Esophagus squamous epithelium (tissue), 5 donors: ENCODE measurements around the gene PAFAH2. TPM values are rescaled to one million over a fixed set of nuclear protein-coding genes. Genes with fewer than 3 reads are reported as not detected.

Experiments used
- DNase-seq: peaks from one replicate; lab custom pipeline; 2025; lab: John Stamatoyannopoulos, UW
- H3K27ac ChIP-seq, 4 donors: fragments of 200-600 bp; sonication (generic); one replicate each; pipeline ENCODE4 v1.5.1; 2016 to 2019; ENCODE audit warnings: mild to moderate bottlenecking in 1 of 4
- H3K27me3 ChIP-seq, 4 donors: fragments of 200-600 bp; sonication (generic); 1 replicate in 3 of 4; 2 replicates in 1 of 4; pipeline versions ENCODE4 v1.5.1 to v1.6.0; 2017 to 2021; ENCODE audit warnings: antibody characterized with exemption in 1 of 4
- H3K36me3 ChIP-seq, 3 donors: fragments of 200-600 bp; sonication (generic); one replicate each; pipeline ENCODE4 v1.5.1; 2016 to 2019
- H3K4me1 ChIP-seq, 3 donors: fragments of 200-600 bp; sonication (generic); one replicate each; pipeline ENCODE4 v1.5.1; 2017 to 2019
- H3K4me3 ChIP-seq, 4 donors: fragments of 200-600 bp; sonication (generic); 1 replicate in 3 of 4; 2 replicates in 1 of 4; pipeline ENCODE4 v1.5.1; 2016 to 2019; ENCODE audit warnings: mild to moderate bottlenecking in 2 of 4, moderate library complexity in 1 of 4
- H3K9me3 ChIP-seq, 3 donors: fragments of 200-600 bp; sonication (generic); one replicate each; pipeline ENCODE4 v1.5.1; 2016 to 2019
- POLR2A ChIP-seq, 4 donors: fragments of 450-650 bp; IDR thresholded peaks; one replicate each; pipeline ENCODE4 v1.6.1; 2017; ENCODE audit warnings: antibody characterized with exemption in 4 of 4, mild to moderate bottlenecking in 4 of 4, moderate library complexity in 3 of 4
- WGBS, 2 donors: methylation state at CpG; one replicate each; pipeline ENCODE4 v1.1.5; 2018; 5-methylcytosine and 5-hydroxymethylcytosine counted together
- intact Hi-C: fragments of 100-400 bp; cut with DNase I; formaldehyde crosslinking; loops from one replicate; pipeline ENCODE4 v1.15.0; 2022
- total RNA-seq, 4 donors: library from RNA; depleted of rRNA; stranded (reverse); fragments of >200 nt; gene quantifications; one replicate each; pipeline ENCODE4 v1.1.0, GENCODE V29; 2016
- TF ChIP-seq, protein P1 (sequence below), 6 experiments: fragments of 450-650 bp in 4 of 6; fragments of 200-600 bp in 2 of 6; sonication (generic) in 2 of 6; IDR thresholded peaks; one replicate each; pipeline ENCODE4 v1.5.1; 2016 to 2019; ENCODE audit warnings: antibody characterized with exemption in 6 of 6, mild to moderate bottlenecking in 4 of 6, moderate library complexity in 4 of 6
- donor health status: DM: yes; HTN: yes; CAD: no.

The PAFAH2 gene
- total RNA-seq, 4 donors from 2014 or later: 8.3 to 17.2 (median 11.7) TPM

DNA sequence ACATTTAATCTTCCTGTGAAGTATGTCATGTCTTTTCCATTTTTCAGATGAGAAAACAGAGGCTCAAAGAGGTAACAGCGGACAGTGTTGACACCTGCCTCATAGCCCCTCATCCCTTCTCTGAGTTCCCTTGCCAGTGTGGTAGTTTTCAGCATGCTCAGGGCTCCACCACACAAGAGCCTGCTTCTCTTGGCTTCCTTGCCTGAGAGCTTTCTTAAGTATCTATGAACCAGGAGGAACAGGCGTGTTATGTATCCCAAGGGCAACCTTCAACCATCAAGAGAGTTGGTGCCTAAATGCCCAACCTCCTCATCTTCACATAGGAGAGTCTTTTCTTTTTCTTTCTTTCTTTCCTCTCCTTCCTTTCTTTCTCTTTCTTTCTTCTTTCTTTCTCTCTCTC is 5.9 kb upstream of the PAFAH2 start:
- no peak for DNase-seq
- intact Hi-C loops: no loop called here
- no peaks in the 10 kb centered on the region for H3K36me3 ChIP-seq
- no peaks in the 10 kb centered on the region for H3K9me3 ChIP-seq
- H3K27me3 ChIP-seq: no peaks in the 10 kb centered on the region
- no peak overlapping the region for H3K4me3 ChIP-seq
- H3K27ac ChIP-seq: no peak overlapping the region
- 75 to 80% methylated on average over 2 of the region's 2 CpGs for WGBS, 2 donors
- TF ChIP-seq, protein P1, sequence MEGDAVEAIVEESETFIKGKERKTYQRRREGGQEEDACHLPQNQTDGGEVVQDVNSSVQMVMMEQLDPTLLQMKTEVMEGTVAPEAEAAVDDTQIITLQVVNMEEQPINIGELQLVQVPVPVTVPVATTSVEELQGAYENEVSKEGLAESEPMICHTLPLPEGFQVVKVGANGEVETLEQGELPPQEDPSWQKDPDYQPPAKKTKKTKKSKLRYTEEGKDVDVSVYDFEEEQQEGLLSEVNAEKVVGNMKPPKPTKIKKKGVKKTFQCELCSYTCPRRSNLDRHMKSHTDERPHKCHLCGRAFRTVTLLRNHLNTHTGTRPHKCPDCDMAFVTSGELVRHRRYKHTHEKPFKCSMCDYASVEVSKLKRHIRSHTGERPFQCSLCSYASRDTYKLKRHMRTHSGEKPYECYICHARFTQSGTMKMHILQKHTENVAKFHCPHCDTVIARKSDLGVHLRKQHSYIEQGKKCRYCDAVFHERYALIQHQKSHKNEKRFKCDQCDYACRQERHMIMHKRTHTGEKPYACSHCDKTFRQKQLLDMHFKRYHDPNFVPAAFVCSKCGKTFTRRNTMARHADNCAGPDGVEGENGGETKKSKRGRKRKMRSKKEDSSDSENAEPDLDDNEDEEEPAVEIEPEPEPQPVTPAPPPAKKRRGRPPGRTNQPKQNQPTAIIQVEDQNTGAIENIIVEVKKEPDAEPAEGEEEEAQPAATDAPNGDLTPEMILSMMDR (IDR thresholded peaks at IDR 0.05): no peak
- TF ChIP-seq POLR2A (IDR thresholded peaks at IDR 0.05): no peak
- H3K4me1 ChIP-seq: peaks cover 2 to 20% (median 5%) of the 10 kb centered on the region in 3 donors

DNA sequence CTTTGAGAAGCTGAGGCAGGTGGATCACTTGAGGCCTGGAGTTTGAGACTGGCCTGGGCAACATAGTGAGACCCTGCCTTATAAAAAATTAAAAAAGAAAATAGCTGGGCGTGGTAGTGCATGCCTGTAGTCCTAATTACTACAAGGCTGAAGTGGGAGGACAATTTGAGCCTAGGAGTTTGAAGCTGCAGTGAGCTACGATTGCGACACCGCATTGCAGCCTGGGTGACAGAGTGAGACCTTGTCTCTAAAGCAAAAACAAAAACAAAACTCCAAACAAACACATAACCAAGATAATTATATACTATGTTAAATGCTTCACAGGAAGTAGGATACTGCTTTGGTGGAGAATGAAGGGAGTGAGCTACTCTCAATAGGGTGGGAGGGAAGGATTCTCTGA is 5.4 kb upstream of the PAFAH2 start:
- WGBS, 2 donors: 83 to 91% methylated on average over 4 of the region's 4 CpGs
- H3K9me3 ChIP-seq: no peaks in the 10 kb centered on the region
- no peaks in the 10 kb centered on the region for H3K27me3 ChIP-seq
- H3K4me1 ChIP-seq: peaks cover 7 to 25% (median 9%) of the 10 kb centered on the region in 3 donors
- no peak overlapping the region for H3K27ac ChIP-seq
- no peak for DNase-seq
- TF ChIP-seq, protein P1 (IDR thresholded peaks at IDR 0.05): no peak
- no peak for TF ChIP-seq POLR2A (IDR thresholded peaks at IDR 0.05)
- intact Hi-C loops: no loop called here
- no peak overlapping the region for H3K4me3 ChIP-seq
- H3K36me3 ChIP-seq: no peaks in the 10 kb centered on the region

- DNase-seq: no peak
- Histone ChIP-seq H3K27ac (no peak overlapping the region), H3K9me3 (no peaks in the 10 kb centered on the region), H3K4me1 (peaks cover 11 to 23% (median 15%) of the 10 kb centered on the region in 3 donors), H3K36me3 (no peaks in the 10 kb centered on the region), H3K4me3 (no peak overlapping the region), H3K27me3 (no peaks in the 10 kb centered on the region)
- intact Hi-C loops: loop anchor here (10.0 kb wide), 1 partner anchor 174 kb away; no protein-coding TSS in a partner anchor
- TF ChIP-seq, protein P1 (IDR thresholded peaks at IDR 0.05): no peak
- no peak for TF ChIP-seq POLR2A (IDR thresholded peaks at IDR 0.05)
- 84 to 87% methylated on average over 12 to 15 of the region's 18 CpGs for WGBS, 2 donors
These were observed 1.4 kb upstream of the PAFAH2 start for GRCh38 chr1:25999041-25999800.

- peak overlapping the region; percentile 81 to 94 (median 90) for H3K27ac ChIP-seq
- peaks cover 0 to 15% (median 0%) of the 10 kb centered on the region in 3 donors for H3K36me3 ChIP-seq
- no peak for DNase-seq
- intact Hi-C loops: loop anchor here (10.0 kb wide), 1 partner anchor 172 kb away; no protein-coding TSS in a partner anchor
- peak in 1 of 4 donors; percentile 29 for TF ChIP-seq POLR2A (IDR thresholded peaks at IDR 0.05)
- TF ChIP-seq, protein P1 (IDR thresholded peaks at IDR 0.05): no peak
- no peaks in the 10 kb centered on the region for H3K27me3 ChIP-seq
- no peaks in the 10 kb centered on the region for H3K9me3 ChIP-seq
- WGBS, 2 donors: 2 to 3% methylated on average over 13 of the region's 13 CpGs
- H3K4me1 ChIP-seq: peaks cover 11 to 23% (median 15%) of the 10 kb centered on the region in 3 donors
- H3K4me3 ChIP-seq: peak overlapping the region; percentile 43 to 80 (median 68)
These were observed 666 bp downstream of the PAFAH2 start for GRCh38 chr1:25996966-25997827.
